Activated CD4-positive, alpha-beta T cell treated with anti-CD3 and anti-CD28 coated beads, Interleukin-2, amount 10 ng/mL, durations not matched to agents 24 days and 14 days (primary cell): ENCODE data around the gene MATR3. TPM values are rescaled to one million over a fixed set of nuclear protein-coding genes. Genes with fewer than 3 reads are reported as not detected.

Source experiments
- DNase-seq: peaks from one replicate; pipeline ENCODE4 v3.0.0; 2022
- H3K27ac Mint-ChIP-seq: one replicate; pipeline ENCODE4 v1.8.0; 2022; ENCODE audit warnings: mild to moderate bottlenecking, mixed read lengths
- H3K27me3 Mint-ChIP-seq: one replicate; pipeline ENCODE4 v1.8.0; 2022; ENCODE audit warnings: mixed read lengths
- H3K36me3 Mint-ChIP-seq: one replicate; pipeline ENCODE4 v1.8.0; 2022; ENCODE audit warnings: low read depth, mild to moderate bottlenecking, mixed read lengths
- H3K4me1 Mint-ChIP-seq: one replicate; pipeline ENCODE4 v1.8.0; 2021; ENCODE audit warnings: mixed read lengths
- H3K4me3 Mint-ChIP-seq: one replicate; pipeline ENCODE4 v1.8.0; 2022; ENCODE audit warnings: mild to moderate bottlenecking, moderate library complexity, mixed read lengths
- H3K9me3 Mint-ChIP-seq: one replicate; pipeline ENCODE4 v1.8.0; 2021; ENCODE audit warnings: mixed read lengths
- intact Hi-C: fragments of 100-400 bp; cut with micrococcal nuclease; formaldehyde crosslinking; loops from one replicate; pipeline ENCODE4 v1.15.1; 2023
- total RNA-seq: library from RNA; stranded (reverse); gene quantifications from 2 replicates; pipeline ENCODE4 v1.2.3, GENCODE V29; 2022

Gene MATR3
- total RNA-seq, 1 donor from 2014 or later, result 258 TPM

DNA sequence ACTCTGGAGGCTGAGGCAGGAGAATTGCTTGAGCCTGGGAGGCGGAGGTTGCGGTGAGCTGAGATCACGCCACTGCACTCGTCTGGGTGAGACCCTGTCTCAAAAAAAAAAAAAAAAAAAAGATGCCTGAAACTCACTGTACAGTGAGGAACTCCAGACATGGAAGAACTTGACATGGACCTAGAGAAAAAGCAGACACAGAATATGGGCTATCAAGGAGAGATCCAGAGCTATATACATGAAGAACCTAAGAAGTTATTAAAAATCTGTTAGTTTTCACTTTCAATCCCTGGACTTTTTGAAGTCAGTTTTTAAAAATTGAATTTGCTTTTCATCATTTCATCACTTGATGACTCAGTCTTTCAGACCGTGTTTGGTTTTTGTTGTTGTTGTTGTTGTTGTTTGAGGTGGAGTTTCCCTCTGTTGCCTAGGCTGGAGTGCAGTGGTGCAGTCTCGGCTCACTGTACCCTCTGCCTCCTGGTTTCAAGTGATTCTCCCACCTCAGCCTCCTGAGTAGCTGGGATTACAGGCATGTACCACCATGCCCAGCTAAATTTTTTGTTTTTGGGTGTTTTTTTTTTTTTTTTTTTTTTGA is 68.4 kb downstream of the MATR3 start:
- no peak for DNase-seq
- Mint-ChIP-seq H3K36me3 (peaks cover 46% of the 10 kb centered on the region), H3K9me3 (no peaks in the 10 kb centered on the region), H3K27ac (peak overlapping the region; percentile 65), H3K4me3 (no peak overlapping the region), H3K27me3 (no peaks in the 10 kb centered on the region), H3K4me1 (peaks cover 11% of the 10 kb centered on the region)
- intact Hi-C loops, result no loop called here

- no peak for DNase-seq
- Mint-ChIP-seq H3K36me3 (peaks cover 46% of the 10 kb centered on the region), H3K9me3 (no peaks in the 10 kb centered on the region), H3K4me3 (no peak overlapping the region), H3K27ac (peak overlapping the region; percentile 30), H3K27me3 (no peaks in the 10 kb centered on the region), H3K4me1 (peaks cover 10% of the 10 kb centered on the region)
- intact Hi-C loops, result no loop called here
Measured at GRCh38 chr5:139363937-139364336, 70.4 kb downstream of the MATR3 start.

GRCh38 chr5:139364466-139364865 is 70.9 kb downstream of the MATR3 start:
- H3K27ac Mint-ChIP-seq, result no peak overlapping the region
- H3K9me3 Mint-ChIP-seq, result no peaks in the 10 kb centered on the region
- DNase-seq, result no peak
- peaks cover 49% of the 10 kb centered on the region for H3K36me3 Mint-ChIP-seq
- intact Hi-C loops, result no loop called here
- no peaks in the 10 kb centered on the region for H3K27me3 Mint-ChIP-seq
- H3K4me1 Mint-ChIP-seq, result peaks cover 10% of the 10 kb centered on the region
- H3K4me3 Mint-ChIP-seq, result no peak overlapping the region

GRCh38 chr5:139368613-139369012 is 75.1 kb downstream of the MATR3 start:
- peaks cover 51% of the 10 kb centered on the region for H3K36me3 Mint-ChIP-seq
- intact Hi-C loops, result no loop called here
- H3K4me1 Mint-ChIP-seq, result peaks cover 21% of the 10 kb centered on the region
- no peaks in the 10 kb centered on the region for H3K9me3 Mint-ChIP-seq
- H3K27me3 Mint-ChIP-seq, result no peaks in the 10 kb centered on the region
- DNase-seq, result no peak
- peak overlapping the region; percentile 42 for H3K27ac Mint-ChIP-seq
- no peak overlapping the region for H3K4me3 Mint-ChIP-seq

- no peak for DNase-seq
- intact Hi-C loops, result no loop called here
- Mint-ChIP-seq H3K36me3 (peaks cover 49% of the 10 kb centered on the region), H3K4me1 (peaks cover 22% of the 10 kb centered on the region), H3K9me3 (no peaks in the 10 kb centered on the region), H3K4me3 (no peak overlapping the region), H3K27me3 (no peaks in the 10 kb centered on the region), H3K27ac (no peak overlapping the region)
Measured at GRCh38 chr5:139369181-139369580, 75.6 kb downstream of the MATR3 start.

DNA sequence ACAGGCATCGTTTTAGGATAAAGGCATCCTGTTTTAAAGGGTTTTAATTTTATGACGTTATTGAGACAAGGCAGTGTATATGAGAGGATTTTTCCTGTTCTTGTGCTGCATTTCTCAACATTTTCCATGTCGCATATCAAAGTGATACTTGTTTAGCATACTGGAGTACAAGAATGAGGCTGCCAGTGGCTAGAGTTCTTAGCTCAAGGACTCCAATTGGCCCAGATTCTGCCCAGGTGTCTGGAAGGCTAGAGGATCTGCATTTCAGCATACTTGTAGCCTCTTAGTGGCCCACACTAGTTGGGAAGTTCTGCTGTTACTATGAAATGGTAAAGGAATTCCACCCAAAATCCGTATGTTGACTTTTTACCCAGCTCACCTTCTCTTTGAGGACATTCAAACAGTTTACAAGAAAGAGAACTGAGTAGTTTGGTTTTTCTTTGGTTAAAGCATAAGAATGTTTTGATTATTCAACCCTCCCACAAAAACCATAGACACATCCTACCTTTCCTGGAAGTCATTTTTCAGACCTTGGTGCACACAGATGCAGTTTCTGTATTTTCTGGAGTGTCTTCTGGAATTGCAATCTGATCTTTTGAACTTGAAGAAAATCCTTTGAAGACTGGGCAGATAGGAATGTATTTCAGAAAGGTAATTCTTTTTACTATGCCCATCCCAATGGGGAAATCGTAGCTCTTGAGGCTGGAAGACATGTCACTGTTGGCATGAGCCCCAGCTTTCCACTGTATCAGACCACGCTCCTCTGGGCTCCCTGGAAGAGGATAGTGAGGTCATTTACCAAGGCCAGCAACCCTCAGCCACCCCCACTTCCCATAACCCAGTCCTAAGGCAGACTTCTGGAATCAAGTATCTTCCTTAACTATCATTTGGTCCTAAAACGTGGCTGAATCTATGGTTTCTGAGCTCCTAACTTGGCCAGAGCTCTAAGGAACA is 78.2 kb downstream of the MATR3 start:
- Mint-ChIP-seq H3K9me3 (no peaks in the 10 kb centered on the region), H3K27me3 (no peaks in the 10 kb centered on the region), H3K4me3 (peak overlapping the region; percentile 50), H3K36me3 (peaks cover 30% of the 10 kb centered on the region), H3K27ac (peak overlapping the region; percentile 70), H3K4me1 (peaks cover 21% of the 10 kb centered on the region)
- DNase-seq, result no peak
- intact Hi-C loops, result loop anchor here (2.0 kb wide), 1 partner anchor 13 kb away; no protein-coding TSS in a partner anchor

DNA sequence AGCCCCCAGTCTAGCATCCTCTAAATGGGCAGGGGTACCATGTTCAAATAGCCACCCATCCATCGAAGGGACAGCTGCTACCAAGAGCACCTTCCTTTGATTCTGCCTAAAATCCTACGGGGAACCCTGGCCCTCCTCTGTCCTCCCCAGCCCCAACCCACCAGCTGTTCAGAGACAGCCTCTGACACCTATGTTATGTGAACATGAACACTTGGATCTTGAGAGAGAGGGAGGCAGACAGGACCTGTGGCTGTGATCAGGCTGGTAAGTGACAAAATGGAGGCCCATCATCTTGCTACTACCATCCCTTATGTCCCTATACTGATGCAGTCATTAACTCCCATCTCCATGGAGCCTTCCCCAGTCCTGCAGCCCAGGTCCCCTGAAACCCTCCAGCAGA is 81.4 kb downstream of the MATR3 start:
- Mint-ChIP-seq H3K27ac (no peak overlapping the region), H3K27me3 (no peaks in the 10 kb centered on the region)
- DNase-seq, result no peak

GRCh38 chr5:139376364-139376763 is 82.8 kb downstream of the MATR3 start:
- Mint-ChIP-seq H3K9me3 (no peaks in the 10 kb centered on the region), H3K36me3 (peaks cover 22% of the 10 kb centered on the region), H3K27ac (no peak overlapping the region), H3K27me3 (no peaks in the 10 kb centered on the region), H3K4me3 (no peak overlapping the region), H3K4me1 (peaks cover 24% of the 10 kb centered on the region)
- intact Hi-C loops, result no loop called here
- DNase-seq, result no peak

More for the DNA sequence above, 81.4 kb downstream of the MATR3 start:
- intact Hi-C loops, result no loop called here
- Mint-ChIP-seq H3K4me1 (peaks cover 28% of the 10 kb centered on the region), H3K9me3 (no peaks in the 10 kb centered on the region), H3K36me3 (peaks cover 25% of the 10 kb centered on the region), H3K4me3 (no peak overlapping the region)

GRCh38 chr5:139377226-139377625 is 83.7 kb downstream of the MATR3 start:
- no peak overlapping the region for H3K4me3 Mint-ChIP-seq
- no peak for DNase-seq
- H3K27me3 Mint-ChIP-seq, result no peaks in the 10 kb centered on the region
- H3K4me1 Mint-ChIP-seq, result peaks cover 15% of the 10 kb centered on the region
- intact Hi-C loops, result no loop called here
- peaks cover 16% of the 10 kb centered on the region for H3K36me3 Mint-ChIP-seq
- no peak overlapping the region for H3K27ac Mint-ChIP-seq
- H3K9me3 Mint-ChIP-seq, result no peaks in the 10 kb centered on the region

DNA sequence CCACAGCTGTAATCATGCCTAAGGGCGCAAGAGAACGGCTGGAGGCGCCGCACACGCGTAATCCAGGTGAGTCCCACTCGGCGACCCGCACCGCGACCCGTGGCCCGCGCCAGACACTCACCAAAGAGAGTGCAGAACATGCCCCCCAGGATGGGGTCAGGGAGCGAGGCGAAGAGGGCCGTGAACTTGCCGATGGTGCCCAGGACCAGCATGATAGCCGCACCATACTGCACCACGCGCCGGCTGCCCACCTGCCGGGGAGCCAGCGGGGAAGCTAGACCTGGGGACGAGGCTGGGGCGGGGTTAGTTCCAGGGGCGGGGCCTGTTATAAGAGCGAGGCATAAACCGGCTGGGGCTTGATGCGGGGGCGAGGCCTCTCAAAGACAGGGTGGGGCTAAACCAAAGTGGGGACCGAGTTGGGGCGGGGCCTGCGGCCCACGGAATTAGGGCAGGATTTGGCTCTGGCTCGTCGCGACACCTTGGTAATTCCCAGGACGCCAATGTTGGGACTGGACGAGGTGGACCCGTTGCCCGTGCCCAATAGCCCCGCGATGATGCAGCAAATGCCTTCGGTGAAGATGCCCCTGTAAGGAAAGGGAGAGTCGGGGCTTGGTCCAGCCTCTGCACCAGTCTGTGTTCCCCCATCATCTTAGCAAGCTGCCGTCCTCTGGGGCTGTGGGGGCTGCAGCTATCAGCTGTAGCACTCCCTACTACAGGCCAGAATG is 84.7 kb downstream of the MATR3 start:
- H3K36me3 Mint-ChIP-seq, result peaks cover 11% of the 10 kb centered on the region
- no peak overlapping the region for H3K4me3 Mint-ChIP-seq
- intact Hi-C loops, result no loop called here
- peaks cover 14% of the 10 kb centered on the region for H3K4me1 Mint-ChIP-seq
- no peak overlapping the region for H3K27ac Mint-ChIP-seq
- H3K27me3 Mint-ChIP-seq, result no peaks in the 10 kb centered on the region
- DNase-seq, result no peak
- H3K9me3 Mint-ChIP-seq, result no peaks in the 10 kb centered on the region

DNA sequence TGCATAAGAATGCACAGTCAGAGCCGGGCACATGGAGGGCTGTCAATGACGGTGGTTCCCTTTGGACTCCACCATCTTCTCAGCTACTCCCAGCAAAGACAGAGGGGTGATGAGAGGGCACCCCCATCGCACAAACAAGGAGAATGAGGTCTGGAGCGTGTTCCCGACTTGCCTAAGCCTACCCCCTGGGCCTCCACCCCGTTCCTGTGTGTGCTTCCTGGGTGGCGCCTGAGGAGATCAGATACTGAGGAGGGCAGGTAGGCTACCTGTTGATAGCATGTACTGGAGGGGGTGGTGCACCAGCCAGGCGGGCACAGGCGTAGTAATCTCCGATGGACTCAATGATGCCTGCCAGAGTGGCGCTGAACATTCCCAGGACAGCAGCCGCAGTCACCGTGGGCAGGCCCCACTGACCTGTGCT is 85.4 kb downstream of the MATR3 start:
- H3K27me3 Mint-ChIP-seq, result no peaks in the 10 kb centered on the region
- intact Hi-C loops, result no loop called here

DNA sequence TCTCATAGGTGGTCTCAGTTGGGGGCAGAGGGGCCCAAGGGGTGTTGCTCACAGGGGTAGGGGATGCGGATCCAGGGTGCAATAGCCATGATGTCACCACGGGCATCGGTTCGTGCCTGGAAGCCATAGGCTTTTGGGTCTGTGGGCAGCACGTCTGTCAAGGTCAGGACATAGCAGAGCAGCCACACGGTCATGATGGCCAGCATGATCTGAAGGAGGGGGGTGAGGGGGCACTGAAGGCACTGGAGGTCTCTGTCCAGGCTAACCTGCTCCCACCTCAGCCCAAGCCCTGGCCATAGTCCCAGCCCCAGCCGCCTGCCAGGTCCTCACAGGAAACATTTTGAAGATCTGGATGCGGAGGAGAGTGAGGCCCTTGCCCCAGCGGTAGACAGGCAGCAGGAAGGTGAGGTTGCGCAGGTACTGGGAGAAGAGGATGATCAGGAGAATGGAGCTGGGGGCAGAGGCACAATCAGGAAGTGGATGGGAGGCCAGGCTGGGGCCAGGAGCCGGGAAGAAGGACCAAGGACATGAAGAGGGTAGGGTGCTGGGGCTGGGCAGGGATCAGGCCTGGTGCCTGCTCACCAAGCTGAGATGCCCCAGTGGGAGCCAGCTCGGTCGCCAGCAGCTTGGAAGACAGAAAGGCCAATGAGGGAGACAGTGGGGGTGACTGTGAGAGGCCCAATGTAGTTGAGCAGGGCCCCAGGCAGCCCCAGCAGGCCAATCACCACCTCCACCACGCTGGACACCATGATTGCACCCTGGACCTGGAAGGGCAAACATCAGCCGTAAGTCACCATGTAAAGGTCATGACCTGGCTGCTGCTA is 86.3 kb downstream of the MATR3 start:
- DNase-seq, result no peak
- no peaks in the 10 kb centered on the region for H3K27me3 Mint-ChIP-seq
- intact Hi-C loops, result no loop called here
- no peak overlapping the region for H3K27ac Mint-ChIP-seq
- H3K4me1 Mint-ChIP-seq, result peaks cover 15% of the 10 kb centered on the region
- H3K9me3 Mint-ChIP-seq, result no peaks in the 10 kb centered on the region
- H3K4me3 Mint-ChIP-seq, result no peak overlapping the region
- H3K36me3 Mint-ChIP-seq, result peaks cover 5% of the 10 kb centered on the region

More for the DNA sequence above, 85.4 kb downstream of the MATR3 start:
- Mint-ChIP-seq H3K4me3 (no peak overlapping the region), H3K27ac (no peak overlapping the region), H3K4me1 (peaks cover 9% of the 10 kb centered on the region), H3K36me3 (peaks cover 5% of the 10 kb centered on the region), H3K9me3 (no peaks in the 10 kb centered on the region)
- no peak for DNase-seq
